Esophagus muscularis mucosa (tissue), 4 donors: ENCODE data around the gene SAT1.

Source experiments
- CTCF ChIP-seq, 3 experiments: fragments of 200-600 bp in 2 of 3; fragments of 450-650 bp in 1 of 3; sonication (generic) in 2 of 3; IDR thresholded peaks; one replicate each; pipeline ENCODE4 v1.5.1; 2017 to 2019; ENCODE audit warnings: antibody characterized with exemption in 3 of 3, mild to moderate bottlenecking in 2 of 3, moderate library complexity in 1 of 3
- EP300 ChIP-seq: sonication (generic); formaldehyde crosslinking; IDR thresholded peaks from one replicate; pipeline ENCODE4 v1.6.1; 2017; ENCODE audit warnings: antibody characterized with exemption
- POLR2A ChIP-seq: fragments of 450-650 bp; IDR thresholded peaks from one replicate; pipeline ENCODE4 v1.6.1; 2017; ENCODE audit warnings: antibody characterized with exemption, moderate library complexity, mild to moderate bottlenecking, low read depth

DNA sequence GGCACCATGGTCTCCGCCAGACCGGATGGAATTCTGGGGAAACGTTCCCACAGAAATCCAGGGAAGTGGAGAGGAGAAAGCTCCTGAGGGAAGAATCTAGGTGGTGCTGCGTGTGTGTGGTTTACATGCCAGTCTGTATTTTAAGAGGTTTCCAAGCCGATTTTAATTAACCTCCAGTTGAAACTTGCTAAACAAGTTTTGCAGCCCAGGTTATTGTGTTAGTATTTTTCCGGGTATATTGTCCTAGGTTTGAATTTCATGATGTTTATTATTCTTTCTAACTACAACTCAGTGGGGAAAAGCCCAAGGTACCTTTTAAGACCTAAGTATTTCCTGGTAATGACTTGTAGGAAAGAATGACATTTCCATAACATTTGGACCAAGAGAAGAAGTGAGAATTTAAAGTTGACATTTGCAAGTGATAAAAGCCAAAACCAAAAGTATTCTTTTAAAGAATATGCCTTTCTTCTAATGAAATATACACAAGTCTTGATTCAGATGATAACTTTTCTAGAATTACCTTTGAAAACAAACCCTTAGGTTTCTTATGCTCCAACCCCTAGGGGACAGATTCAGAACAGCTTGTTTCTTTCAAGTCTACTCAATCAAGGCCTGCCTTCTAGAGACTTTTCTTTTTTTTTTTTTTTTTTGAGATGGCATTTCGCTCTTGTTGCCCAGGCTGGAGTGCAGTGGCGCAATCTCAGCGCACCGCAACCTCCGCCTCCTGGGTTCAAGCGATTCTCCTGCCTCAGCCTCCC lies 14.6 kb downstream of the SAT1 start:
- no peak for TF ChIP-seq POLR2A
- no peak for TF ChIP-seq CTCF (IDR thresholded peaks at IDR 0.05)
- TF ChIP-seq EP300 = no peak
